HEK293T (cell line): Measurements from ENCODE around the gene JCAD.

Experiments used
- ARNT ChIP-seq: fragments of 450-650 bp; IDR thresholded peaks from 2 replicates; pipeline ENCODE4 v1.6.1; 2017; ENCODE audit warnings: mild to moderate bottlenecking
- ZNF384 ChIP-seq: fragments of 450-650 bp; IDR thresholded peaks from 2 replicates; pipeline ENCODE4 v1.6.1; 2016

GRCh38 chr10:30074933-30075332 is 15.5 kb upstream of the JCAD start:
- TF ChIP-seq ZNF384 = no peak
- no peak for TF ChIP-seq ARNT
